HG03520 (cell line): ENCODE results near the gene XYLT1.

Experiments
- ATAC-seq: cut with Tn5 transposase; IDR thresholded peaks from one replicate; pipeline ENCODE4 v1.9.1; 2021; ENCODE audit warnings: mild to moderate bottlenecking, moderate library complexity; ENCODE audit not compliant: unreplicated experiment

The XYLT1 gene

GRCh38 chr16:17377360-17378324, 93.1 kb downstream of the XYLT1 start:
- peak; percentile 50 for ATAC-seq

DNA sequence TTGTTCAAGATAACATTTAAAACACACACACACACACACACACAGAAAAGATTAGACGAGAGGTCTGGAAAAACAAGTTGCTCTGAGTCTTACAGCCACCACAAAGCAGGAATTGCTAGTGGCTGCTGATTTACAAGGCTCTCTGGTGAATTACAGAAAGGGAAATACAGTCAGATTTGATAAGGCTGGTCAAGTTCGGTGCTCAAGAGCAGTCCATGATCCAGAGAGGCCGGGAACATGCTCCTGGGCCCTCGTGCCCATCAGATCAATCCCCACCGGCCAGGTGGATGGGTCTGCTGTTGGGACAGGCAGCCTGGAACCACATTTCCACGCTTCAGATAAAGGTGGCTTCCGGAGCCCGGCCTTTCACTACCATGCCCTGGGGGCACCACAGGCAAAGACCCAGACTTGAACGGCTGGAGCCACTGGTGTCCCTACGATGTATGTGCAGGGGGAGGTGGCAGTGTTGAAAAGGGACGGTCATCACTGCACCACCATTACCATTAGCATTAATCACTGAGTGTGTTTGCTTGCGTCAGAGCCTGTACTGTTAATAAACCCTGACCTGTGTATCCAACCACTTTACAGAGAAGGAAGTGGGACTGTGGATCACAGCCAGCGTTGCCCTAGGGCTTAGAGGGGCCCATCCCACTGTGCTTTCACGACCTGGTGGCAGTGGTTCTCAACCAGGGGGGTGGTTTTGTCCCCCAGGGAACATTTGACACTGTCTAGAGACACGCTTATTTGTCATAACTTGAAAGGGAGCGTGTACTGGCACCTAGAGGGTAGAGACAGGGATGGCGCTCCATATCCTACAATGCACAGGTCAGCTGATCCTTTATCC, 95.1 kb downstream of the XYLT1 start:
- no peak for ATAC-seq

DNA sequence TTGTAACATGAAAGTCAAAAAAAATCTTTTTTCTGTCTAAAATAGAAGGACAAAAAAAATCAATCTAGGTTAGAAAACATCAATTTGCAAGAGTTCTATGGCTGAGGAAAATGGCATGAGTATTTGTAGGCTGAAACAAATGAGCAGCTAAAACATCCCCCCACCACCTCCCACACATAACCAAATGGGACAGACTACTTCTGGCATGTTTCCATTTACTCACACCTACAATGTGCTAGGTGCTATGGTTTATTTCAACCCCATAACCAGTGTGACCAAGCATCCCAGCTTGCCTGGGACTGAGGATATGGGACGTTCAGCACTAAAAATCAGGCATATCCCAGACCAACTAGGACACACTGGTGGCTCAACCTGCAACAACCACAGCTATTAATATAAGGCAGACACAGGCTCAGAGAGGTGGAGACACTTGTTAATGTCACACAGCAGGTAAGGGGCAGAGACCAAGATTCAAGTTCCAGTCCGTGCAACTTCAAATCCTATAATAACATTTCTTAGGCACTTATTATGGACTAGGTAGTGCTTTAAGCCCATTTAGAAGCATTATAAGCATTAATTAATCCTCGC, 96.0 kb downstream of the XYLT1 start:
- ATAC-seq = no peak

GRCh38 chr16:17373533-17373932, 97.2 kb downstream of the XYLT1 start:
- ATAC-seq = no peak

DNA sequence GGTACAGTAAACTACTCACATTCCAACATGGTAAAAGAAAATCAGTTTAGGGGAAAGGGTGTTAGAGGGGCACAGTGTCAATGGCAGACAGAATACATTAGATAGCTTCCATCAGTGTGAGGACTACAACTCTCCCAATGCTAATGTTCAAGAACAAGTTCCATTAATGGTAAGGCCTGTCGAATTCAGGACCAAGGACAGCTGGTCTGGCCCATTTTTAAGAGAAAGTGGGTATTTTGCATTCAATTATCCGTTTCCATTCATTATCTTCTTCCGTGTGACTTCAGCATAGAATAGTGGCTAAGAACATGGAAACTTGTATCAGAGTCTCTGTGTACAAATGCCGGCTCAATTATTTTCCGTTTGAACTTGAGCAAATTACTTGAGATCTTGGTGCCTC, 98.4 kb downstream of the XYLT1 start:
- no peak for ATAC-seq

DNA sequence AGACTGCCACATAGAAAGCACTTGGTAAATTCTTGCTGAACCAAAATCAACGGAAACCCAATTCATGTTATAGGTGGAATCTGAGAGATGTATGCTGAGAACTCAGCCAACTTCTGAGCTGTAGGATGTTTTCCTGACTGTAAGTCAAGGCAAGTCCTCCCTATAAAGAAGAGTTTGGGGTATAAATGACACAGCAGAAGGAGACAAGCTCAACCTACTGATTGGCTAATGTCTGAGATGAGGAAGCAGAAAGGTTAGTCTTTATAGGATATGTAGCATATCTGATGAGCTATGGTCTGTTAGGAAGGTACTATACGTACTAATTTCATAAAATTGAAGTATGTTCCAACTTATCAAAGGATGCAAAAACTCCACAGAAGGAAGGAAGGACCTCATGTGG, 99.5 kb downstream of the XYLT1 start:
- ATAC-seq = no peak

- no peak for ATAC-seq
Observed at GRCh38 chr16:17370731-17371285, 100.0 kb downstream of the XYLT1 start.

GRCh38 chr16:17370223-17370707, 100.5 kb downstream of the XYLT1 start:
- ATAC-seq = no peak

- ATAC-seq = no peak
Observed at GRCh38 chr16:17369421-17370222, 101.1 kb downstream of the XYLT1 start.

GRCh38 chr16:17368951-17369350, 101.8 kb downstream of the XYLT1 start:
- no peak for ATAC-seq

GRCh38 chr16:17368446-17368845, 102.3 kb downstream of the XYLT1 start:
- no peak for ATAC-seq

DNA sequence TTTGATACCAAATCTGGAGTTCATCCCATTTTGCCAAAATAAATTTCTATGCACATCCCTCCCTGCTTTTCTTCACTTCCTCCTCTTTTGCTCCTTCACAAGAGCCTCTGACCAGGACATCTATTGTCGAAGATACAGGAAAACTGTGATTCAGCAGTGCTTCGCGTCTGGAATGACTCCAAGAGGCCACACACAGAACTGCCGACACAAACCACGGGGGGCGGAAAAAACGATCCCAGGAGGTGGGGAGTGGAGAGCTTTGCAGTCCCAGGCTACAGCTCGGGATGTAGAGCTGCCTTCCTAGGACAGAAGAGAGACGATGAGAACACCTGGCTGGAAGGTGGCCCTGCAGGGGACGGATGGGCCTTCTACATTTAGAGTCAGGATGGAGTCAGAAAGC, 102.8 kb downstream of the XYLT1 start:
- ATAC-seq = no peak

DNA sequence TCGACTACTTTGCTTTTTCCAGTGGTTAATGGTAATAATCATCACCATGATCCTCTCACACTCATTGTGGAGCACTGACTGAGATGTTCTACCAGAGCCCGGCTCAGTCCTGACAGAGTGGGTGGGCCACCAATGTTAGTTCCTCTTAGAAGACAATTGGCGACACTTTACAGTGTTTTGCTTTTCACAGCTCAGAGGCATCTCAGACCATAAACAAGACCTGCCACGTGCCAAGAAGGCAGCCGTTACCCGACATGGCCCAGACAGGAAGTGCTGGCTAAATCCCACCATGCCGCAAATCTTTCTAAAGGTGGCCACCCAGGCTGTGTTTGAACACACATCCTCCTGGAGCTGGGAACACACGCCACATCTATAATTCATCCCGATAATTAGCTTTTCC, 103.7 kb downstream of the XYLT1 start:
- no peak for ATAC-seq

DNA sequence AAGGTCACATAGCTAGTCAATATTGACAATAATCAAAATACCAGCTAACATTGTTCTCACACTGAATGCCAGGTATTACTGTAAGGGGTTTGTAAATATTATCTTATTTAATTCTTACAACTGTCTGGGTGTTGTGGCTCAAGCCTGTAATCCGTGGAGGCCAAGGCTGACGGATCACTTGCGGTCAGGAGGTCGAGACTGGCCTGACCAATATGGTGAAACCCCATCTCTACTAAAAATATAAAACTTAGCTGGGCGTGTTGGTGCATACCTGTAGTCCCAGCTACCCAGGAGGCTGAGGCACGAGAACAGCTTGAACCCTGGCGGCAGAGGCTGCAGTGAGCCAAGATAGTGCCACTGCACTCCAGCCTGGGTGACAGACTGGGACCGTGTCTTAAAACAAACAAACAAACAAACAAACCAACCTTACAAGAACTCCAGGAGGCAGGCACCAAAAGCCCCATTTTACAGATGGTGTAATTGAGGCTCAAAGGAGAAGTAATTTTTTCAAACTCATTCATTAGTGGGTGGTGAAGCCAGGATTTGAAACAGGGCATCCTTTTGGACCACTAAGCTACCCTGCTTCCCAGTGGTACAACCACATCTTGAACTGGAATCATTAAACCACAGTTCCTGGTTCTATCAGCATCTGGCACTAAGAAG, 104.3 kb downstream of the XYLT1 start:
- no peak for ATAC-seq

- no peak for ATAC-seq
Observed at GRCh38 chr16:17365591-17366298, 105.0 kb downstream of the XYLT1 start.

DNA sequence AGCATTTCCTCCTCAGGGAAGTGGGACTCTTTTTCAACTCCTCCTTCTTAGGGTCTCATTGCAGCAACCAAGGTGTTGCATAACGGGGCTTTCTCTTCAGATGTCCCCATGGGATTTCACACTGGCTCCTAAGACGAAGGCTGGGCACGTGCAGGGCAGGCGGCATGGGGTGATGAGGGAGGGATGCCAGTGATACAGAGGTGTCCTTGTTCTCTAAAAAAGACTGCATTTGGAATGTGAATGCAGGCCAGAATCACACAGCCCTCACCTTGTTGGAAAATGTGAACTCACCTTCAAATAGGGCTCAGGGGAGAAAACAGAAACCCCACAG, 105.6 kb downstream of the XYLT1 start:
- ATAC-seq = no peak

- no peak for ATAC-seq
Observed at GRCh38 chr16:17364319-17365210, 106.2 kb downstream of the XYLT1 start.

DNA sequence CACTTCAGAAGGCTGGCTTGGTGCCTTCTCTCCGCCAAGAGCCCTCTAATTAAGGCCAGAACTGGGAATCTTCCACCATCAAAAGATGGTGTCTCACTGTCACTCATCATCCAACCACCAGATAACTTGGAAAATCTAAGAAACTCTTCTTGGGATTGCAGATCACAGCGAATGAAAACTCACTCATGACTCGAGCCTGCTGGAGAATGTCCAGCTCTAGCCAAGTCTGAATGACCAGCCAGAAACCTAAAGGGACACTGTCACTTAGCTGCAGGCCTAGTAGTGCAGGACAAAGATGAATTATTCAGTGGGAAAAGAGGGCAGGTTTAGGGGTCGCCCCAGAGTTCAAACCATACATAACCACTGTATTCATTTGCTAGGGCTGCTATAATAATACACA, 107.8 kb downstream of the XYLT1 start:
- ATAC-seq = no peak
